Activated CD4-positive, CD25-positive, alpha-beta regulatory T cell treated with anti-CD3 and anti-CD28 coated beads, Interleukin-2, amount 50 U/mL, for 72 hours (primary cell): ENCODE results near the gene TRPM6.
"Not testable (repeated sequence)": the region's sequence is repeated elsewhere in the genome, so short reads cannot be mapped to it uniquely, and the experiment has no call there.

ENCODE experiments used
- DNase-seq: peaks from one replicate; pipeline ENCODE4 v3.0.0; 2021

Gene TRPM6, protein sequence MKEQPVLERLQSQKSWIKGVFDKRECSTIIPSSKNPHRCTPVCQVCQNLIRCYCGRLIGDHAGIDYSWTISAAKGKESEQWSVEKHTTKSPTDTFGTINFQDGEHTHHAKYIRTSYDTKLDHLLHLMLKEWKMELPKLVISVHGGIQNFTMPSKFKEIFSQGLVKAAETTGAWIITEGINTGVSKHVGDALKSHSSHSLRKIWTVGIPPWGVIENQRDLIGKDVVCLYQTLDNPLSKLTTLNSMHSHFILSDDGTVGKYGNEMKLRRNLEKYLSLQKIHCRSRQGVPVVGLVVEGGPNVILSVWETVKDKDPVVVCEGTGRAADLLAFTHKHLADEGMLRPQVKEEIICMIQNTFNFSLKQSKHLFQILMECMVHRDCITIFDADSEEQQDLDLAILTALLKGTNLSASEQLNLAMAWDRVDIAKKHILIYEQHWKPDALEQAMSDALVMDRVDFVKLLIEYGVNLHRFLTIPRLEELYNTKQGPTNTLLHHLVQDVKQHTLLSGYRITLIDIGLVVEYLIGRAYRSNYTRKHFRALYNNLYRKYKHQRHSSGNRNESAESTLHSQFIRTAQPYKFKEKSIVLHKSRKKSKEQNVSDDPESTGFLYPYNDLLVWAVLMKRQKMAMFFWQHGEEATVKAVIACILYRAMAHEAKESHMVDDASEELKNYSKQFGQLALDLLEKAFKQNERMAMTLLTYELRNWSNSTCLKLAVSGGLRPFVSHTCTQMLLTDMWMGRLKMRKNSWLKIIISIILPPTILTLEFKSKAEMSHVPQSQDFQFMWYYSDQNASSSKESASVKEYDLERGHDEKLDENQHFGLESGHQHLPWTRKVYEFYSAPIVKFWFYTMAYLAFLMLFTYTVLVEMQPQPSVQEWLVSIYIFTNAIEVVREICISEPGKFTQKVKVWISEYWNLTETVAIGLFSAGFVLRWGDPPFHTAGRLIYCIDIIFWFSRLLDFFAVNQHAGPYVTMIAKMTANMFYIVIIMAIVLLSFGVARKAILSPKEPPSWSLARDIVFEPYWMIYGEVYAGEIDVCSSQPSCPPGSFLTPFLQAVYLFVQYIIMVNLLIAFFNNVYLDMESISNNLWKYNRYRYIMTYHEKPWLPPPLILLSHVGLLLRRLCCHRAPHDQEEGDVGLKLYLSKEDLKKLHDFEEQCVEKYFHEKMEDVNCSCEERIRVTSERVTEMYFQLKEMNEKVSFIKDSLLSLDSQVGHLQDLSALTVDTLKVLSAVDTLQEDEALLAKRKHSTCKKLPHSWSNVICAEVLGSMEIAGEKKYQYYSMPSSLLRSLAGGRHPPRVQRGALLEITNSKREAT (N-terminal part only)

DNA sequence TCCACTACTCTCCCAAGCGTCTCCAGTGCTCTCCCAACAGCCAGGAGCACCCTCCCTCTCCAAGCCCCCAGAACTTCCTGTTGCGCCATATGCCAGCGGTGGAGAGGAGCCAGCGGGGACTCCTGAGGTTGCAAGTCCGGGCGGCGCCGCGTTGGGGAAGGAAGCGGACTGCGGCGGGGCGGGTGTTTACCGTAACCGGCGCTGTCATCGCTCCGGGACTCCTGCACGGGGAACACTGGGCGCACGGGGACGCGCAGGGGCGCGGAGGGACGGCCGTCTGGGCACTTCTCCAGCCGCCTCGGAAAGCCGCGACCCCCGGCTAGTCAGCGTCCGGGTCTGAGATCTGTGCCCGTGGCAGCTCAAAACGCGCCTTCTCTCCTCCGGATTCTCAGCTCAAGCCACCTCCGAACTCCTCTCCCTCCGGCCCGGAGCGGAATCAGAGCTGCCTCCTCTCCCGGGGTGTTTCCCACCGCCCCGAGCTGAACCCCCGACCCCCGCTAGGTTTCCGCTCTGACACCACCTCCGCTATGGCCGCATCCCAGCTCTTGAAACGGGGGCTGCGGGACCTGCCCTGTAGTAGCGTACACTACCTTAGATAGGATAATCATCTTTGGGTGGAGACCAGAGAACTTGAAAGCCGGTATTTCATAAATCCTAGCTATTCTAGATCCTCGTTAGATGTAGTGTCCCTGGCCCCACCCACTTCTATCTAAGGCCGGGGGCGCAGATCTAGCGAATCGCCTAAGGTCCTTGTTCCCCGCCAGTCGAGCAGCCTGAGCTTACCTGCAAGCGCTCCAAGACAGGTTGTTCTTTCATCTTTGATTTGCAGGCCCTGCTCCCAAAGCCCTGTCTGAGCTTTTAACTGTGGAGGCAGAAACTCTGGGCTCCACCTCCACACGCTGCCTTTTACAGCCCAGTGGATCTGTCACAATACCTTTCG, at the start of gene TRPM6:
Gene TRPM6, minus strand, starts transcription at position 881 of the 940 bp plus-strand sequence. Its CDS starts 65 bp downstream, at position 816.
- DNase-seq: no peak

DNA sequence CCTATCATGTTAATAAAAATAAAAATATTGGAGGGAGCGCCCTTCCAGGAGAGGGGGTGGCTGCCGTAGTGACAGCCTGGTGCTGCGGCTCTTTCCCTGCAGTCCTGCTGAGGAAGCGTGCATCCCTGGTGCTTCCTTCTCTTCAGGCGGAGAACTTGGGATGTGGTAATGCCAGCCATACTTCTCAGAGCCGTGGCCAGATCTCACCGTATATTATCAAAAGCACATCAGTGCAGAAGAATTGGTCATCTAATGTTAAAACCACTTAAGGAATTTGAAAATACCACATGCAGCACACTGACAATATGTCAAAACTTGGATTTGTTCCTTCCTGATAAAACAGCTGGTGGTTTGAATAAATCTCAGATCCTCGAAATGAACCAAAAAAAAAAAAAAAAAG, 47.3 kb upstream of the TRPM6 start:
- DNase-seq: no peak

DNA sequence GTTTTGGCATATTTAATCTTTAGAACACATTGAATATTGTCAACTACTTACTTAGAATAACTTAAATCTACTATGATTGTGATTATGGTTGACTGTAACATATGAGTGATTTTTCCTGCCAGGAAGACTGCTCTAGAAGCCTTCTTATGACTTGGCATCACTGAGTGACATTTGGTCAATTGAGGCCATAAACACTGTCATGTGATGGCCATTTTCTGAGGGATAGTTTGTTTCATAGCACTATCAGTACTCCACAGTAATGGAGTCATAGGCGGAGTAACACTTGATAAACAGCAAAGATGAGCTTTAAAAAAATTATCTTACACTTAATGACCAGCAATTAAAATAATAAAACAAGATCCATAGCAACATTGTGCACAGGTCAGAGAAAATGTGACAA, 34.0 kb upstream of the TRPM6 start:
- DNase-seq: no peak

DNA sequence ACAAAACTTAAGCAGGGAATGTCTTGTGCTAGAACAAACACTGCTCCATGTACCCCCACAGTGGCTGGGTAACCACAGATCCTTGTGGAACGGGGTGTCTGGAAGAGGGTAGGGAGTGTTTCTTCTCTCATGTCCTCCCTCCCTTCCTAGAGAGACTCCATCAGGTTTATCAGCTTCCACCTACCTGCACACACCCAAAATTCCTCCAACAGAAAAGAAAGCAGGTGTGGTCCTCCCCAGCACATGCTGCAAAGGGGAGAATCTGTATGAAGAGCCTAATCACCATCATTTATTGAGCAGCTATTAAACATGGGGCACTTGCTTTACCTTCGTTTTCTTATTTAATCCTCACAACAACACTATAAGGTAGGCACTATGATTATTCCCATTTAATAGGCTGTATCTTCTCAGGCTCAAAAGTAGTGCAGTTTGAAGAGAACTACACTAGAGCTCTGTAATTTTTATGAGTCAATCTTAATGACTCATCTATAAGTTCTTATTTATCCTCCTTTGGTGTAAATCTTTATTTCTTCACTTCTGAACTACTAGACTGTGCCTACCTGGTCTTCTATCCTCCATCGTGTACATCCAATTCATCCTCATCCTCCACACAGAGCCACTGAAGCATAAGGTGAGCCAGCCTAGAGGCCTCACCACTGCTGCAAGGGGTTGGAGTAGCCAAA, 33.4 kb upstream of the TRPM6 start:
- DNase-seq: no peak

DNA sequence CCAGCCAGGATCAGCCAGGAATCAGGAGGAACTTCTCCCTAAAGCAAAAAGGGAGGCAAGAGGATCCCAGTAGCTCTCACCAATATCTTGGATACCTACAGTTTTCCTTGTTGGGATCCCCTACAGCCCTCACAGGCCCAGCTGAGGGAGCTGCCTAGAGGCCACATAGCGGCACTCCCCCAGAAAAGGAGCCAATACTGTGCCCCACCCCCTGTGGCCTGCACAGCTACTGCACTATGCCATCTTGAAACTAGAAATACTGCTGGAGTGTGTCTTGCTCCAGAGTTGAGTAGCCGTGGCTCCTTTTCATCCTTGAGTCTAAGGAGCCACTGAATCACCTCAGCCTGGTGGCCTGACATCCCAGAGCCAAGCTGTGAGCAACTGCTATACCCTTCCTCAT, 22.3 kb upstream of the TRPM6 start:
- no peak for DNase-seq

DNA sequence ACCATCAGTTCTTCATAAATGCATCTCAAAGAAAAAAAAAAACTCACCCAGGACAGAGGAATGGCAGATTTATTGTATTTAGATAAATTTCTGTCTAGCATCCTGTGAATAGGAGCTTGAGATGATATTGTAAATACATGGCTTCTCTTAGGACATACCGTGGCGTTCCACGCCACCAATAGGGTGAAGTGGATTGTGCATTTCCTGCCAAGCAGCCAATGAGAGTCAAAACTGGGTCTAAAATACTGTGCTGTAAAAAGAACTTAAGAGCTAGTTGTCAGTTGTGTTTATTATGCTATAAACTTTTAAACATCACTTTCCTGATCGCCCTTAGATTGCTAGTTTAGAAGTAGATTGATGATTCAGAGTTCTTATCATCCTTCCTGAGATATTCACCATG, 20.9 kb upstream of the TRPM6 start:
- DNase-seq: no peak

DNA sequence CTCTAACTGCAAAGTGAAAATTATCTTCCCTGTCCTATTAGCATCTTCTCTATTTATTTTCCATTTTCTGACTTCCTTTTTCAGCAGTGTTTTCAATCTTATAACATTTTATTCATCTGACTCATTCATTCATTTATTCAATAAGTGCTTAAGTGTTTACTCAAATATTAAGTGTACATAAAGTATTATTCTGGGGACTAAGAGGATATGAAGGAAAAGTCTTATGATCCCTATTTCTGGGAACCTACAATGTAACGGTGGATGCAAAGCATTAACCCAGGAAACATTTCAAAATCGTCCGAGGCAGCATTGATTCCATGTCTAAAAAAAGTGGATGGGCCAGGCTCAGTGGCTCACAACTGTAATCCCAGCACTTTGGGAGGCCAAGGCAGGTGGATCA, 19.4 kb upstream of the TRPM6 start:
- no peak for DNase-seq

DNA sequence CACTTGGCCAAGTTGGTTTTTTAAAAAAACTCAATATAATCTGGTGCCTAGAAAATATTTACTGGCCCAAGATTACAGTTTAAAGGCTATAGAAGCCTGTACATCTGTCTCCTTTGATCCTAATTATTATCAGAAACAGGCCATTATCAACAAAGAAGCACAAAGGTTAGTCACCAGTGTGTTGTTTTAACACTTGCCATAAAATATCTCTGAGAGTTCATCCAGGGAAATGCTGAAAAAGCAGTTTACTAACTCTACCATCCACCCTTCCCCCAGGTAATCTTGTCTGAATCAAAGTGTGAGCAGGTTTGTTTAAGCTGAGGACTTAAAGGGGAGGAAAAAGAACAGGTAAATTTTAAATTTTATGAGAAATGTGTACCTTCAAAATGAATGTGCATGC, 13.3 kb upstream of the TRPM6 start:
- no peak for DNase-seq

DNA sequence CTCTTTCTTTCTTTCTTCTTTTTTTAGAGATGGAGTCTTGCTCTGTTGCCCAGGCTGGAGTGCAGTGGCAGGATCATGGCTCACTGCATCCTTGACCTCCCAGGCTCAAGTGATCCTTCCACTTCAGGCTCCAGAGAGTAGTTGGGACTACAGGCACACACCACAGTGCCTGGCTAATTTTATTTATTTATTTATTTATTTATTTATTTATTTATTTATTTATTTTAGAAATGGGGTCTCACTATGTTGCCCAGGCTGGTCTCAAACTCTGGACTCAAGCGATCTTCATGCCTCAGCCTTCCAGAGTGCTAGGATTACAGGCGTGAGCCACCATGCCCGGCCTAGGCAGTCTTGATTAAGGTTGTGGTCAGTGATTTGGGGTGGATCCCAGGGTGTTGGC, 728 bp upstream of the TRPM6 start:
- not testable (repeated sequence) for DNase-seq

DNA sequence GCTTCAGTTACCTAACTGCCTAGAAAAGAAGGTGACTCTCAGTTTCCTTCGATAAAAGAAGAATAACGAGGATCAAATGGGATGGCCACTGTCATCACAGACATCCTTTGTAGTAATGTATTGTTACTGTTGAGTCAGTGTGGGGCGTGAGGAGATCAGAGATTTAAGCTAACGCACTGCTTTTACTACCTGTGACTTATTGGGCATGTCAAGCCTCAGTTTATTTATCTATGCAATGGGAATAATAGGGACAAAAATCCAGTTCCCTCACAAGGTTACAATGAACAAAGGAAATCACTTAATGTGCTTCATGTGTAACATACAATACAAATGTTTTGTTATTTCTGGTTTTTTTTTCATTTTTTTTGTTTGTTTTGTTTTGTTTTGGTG, 255 bp upstream of the TRPM6 start:
- no peak for DNase-seq

DNA sequence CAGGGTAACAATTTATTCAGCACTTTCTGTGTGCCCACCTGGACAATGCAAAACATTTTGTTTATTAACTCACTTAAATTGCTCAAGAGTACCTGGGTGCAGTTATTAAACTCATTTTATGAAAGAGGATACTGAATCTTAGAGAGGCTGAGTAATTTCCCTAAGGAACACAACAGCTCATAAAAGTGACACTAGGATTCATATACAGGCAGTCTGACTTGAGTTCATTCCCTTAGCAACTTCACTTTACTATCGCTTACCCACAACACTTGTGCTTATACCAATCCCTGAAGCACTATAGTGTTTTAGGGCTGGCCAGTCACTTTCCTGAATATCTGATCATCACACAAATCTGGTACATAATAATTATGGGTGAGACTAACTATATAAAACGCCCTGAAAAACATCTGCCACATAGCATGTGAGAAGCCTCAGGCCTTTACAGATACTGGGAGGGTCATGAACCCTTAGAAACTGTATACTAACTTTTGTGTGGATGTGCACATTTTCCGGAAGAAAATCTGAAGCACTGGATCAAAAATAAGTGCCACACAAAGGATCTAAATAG, 11.3 kb downstream of the TRPM6 start:
- DNase-seq: no peak

DNA sequence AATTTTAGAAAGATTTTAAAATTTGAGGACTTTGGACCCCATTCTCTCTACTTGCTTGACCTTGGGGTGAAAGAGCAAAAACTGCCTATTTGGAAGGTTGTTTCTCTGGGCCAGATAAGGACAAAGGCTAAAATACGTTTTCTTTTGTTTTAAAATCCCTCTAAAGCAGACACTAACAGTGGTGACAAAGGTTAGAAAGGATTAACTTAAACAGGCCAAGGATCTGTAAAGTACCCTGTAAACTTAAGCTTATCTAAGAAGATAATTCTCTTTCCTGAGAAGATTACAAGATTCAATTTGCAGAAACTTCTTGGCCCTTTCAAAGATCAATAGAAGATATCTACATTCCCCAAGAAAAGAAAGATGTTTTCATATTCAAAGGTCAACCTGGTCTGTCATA, 12.1 kb downstream of the TRPM6 start:
- DNase-seq: no peak

DNA sequence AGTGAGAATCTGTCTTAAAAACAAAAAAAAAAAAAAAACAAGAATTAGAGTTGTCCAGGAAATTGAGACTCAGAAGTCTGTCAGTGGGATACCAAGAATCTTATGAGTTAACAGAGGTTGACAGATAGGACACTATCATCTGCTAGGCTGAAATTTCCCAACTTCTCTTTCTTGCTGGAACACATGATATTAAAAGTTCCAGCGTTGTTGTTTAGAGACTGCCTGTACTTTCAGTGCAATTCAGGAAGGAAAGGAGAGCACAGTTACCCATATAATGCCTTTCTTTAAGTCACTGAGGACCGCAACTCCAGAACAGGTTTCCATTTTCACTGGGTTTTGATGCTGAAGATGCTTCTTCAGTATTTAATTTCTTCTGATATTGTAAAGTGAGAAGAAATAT, 13.5 kb downstream of the TRPM6 start:
- no peak for DNase-seq

DNA sequence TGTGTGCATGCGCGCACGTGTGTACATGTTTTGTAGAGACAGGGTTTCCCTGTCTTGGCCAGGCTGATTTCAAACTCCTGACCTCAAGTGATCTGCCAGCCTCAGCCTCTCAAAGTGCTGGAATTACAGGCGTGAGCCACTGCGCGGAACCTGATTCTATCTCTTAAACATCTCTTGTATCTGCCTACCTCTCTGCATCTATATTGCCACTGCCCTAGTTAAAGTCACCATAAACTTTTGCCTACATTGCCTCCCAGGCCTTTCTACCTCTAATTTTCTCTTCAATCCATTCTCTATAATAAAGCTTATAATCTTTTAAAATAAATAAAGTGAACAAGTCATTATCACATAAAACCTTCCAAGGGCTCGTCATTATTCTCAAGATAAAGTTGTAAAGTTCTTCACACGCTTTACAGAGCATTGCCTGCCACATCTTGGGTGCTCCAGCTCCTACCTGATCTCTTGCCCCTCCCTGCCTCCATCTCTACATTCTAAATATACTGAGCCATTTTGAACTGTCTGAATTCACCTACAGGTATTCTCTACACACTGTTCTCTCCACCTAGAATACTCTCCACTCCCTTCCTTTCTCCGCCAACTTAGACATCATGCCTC, 15.0 kb downstream of the TRPM6 start:
- no peak for DNase-seq

DNA sequence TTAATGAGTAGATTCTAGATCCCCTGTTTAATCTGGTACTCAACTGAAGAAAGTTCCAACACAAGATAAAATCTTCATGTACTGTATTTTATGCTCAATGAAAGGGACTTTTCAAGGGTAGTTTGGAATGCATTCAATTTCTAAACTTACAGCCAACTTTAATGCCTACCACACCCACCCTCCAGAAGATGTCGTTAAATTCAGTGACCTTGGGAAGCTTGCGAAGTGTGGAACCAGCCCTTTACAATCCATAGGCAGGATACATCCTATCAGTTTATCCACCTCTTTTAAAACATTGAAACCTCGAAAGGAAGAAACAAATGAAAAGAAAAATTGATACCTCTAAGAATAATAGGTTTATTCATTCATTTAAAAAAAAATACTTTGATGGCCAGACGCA, 20.2 kb downstream of the TRPM6 start:
- no peak for DNase-seq

DNA sequence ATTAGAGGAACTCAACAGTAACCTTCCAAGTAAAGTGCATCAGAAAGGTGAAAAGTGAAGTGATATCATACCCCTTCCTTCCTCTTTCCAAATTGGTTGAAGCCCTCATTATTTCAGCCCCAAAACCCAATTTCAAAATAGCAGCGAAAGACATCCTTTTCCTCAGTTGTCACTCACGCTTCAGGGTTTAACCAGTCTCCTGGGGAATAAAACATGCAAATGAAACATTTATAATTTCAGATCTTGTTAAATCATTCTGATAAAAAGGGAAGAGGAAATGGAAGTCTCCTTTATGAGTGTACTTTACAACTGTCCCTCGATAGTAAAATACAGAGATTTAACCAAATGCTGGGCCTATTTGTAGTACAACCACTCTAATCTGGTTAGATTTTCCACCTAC, 22.5 kb downstream of the TRPM6 start:
- DNase-seq: no peak

DNA sequence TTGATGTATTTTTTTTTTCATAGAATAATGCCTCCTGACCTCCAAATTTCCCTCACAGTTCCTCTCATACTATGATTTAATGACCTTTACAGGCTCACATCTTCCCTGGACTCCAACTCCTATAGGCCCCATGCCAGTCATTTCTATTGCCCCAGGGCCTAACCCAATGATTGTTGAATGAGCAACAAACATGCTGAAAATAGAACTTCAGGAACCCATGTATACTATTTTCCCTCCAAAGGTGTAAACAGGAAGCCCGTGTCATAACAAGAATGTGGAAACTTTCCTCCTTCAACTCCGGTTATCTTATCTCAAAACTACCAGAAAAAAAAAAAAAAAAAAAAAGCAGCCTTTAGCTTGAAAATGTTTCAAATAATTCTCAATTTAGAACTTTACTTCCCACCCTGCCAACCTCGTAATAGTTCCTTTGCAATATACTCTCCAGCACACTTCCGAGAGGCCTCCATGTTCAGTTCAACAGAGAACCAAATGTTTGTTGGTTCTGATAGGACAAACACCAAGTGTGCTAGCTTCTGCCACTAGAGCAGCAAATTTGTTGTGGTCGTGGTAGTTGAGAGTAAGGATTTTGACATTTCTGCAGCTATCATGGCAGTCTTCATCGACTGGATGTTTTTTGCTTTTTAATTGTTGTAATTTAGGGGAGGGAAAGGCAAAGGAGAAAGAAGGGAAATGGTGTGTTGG, 25.8 kb downstream of the TRPM6 start:
- DNase-seq: no peak

DNA sequence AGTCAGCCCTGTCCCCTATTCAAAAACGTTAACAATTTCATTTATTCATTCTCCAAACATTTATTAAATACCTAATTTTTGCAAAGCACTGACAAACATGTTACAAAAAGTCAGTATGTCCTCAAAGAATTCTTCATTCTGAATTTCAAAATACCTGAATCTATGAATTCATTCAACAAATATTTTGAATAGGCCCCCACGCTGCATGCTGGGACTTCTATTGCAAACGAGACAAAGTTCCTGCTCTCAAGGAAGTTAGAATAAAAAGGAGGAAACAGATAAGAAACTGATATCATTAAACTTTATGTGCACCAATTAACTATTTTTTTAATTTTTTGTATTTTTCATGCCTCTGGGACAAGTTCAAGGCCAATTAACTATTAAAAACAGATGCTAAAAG, 26.6 kb downstream of the TRPM6 start:
- no peak for DNase-seq

DNA sequence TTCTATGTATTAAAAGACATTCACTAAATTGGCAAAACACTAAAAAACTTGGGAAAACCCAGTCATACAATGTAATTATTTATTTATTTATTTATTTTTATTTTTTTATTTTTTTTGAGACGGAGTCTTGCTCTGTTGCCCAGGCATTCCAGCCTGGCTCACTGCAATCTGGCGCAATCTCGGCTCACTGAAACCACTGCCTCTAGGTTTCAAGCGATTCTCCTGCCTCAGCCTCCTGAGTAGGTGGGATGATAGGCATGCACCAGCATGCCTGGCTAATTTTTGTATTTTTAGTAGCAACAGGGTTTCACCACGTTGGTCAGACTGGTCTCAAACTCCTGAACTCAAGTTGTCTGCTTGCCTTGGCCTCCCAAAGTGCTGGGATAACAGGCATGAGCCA, 27.5 kb downstream of the TRPM6 start:
- not testable (repeated sequence) for DNase-seq

DNA sequence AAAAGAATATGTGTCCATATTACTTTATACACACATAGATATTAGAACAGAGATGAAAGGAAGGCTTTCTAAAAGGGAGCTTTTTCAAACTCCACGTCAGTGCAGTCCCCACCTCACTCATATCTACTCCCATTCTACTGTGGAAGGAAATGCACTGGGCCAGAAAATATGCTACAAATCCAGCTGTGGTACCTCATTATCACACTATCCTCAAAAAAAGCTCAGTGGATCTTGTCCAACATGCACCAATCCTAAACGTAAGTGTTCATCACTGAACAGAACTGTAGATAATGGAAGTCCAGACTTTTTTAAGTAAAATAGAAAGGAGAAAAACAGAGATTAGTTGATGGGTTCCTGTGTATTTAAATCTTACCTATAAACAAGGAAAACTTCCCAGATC, 27.9 kb downstream of the TRPM6 start:
- DNase-seq: no peak
